HG02759 (cell line): ENCODE results near the gene MMP25.
A peak's percentile ranks its signal among the peaks of the same experiment; 100 is the strongest.

ENCODE experiments used
- ATAC-seq: cut with Tn5 transposase; IDR thresholded peaks from one replicate; pipeline ENCODE4 v1.9.1; 2021; ENCODE audit warnings: mild to moderate bottlenecking, moderate library complexity; ENCODE audit not compliant: unreplicated experiment

Gene MMP25

DNA sequence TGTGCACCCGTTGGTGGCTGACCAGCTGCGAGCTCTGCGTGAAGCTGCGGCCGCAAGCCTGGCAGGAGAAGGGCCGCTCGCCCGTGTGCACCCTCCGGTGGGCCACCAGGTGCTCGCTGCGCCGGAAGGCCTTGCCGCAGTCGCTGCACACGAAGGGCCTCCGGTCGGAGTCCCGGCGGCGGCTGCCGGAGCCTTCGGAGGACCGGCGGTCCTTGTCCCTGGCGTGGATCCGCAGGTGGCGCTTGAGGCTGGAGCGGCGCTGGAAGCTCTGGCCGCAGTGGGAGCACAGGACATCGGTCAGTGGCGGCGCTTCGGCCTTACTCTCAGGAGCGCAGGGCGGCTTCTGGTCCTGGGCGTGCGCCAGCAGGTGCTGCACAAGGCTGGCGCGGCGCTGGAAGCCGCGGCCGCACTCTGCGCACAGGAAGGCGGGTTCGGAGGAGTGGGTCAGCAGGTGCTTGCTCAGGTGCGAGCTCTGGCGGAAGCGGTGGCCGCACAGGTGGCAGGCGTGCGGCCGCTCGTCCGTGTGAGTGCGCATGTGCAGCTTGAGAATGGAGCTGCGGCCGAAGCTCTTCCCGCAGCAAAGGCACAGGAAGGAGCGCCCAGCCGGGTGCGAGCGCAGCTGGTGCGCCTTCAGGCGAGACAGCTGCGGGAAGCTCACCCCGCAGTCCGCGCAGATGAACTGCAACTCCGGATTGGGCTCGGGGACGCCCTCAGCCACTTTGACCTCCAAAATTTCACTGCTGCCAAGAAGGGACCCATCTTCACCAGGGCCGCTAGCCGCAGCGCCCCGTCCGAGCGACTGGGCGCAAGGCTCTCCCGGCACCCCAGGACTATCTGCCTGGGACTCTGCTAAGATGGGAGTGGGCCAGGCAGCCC is 43.6 kb downstream of the MMP25 start:
- ATAC-seq, result no peak

DNA sequence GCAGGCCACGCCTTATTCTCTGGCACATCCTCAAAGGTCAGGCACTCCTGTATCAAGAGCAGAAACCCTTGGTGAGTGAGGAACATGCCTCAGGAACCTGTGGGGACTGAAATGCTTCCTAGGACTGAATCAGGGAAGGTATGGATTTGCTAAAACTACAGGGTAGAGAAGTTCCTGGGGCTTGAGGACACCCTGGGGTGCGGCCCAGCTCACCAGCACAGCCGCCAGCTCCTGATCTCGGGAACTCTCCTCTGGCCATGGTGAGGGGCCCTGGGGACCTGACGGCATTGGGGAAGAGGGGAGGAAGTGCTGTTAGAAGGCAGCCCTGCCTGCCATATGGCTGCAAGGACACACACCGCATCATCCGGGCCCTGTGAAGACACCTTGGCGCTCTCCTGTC is 45.2 kb downstream of the MMP25 start:
- no peak for ATAC-seq

DNA sequence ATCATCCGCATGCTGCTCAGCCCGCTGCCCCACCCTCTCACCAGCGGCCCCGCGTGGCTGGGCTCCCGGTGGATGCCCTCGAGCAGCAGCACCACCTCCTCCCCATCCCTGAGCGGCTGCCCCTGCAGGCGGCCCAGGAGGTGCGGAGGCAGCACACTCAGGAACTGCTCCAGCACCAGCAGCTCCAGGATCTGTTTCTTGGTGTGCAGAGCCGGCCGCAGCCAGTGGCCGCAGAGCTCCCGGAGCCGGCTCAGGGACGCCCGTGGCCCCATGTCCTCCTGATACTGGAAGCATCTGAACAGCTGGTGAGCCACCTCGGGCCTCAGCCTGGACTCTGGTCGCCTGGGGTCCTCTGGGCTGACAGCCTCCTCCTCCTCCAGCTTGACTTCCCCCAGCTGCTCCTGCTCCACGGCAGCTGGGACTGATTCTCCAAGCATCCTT is 46.2 kb downstream of the MMP25 start:
- no peak for ATAC-seq

DNA sequence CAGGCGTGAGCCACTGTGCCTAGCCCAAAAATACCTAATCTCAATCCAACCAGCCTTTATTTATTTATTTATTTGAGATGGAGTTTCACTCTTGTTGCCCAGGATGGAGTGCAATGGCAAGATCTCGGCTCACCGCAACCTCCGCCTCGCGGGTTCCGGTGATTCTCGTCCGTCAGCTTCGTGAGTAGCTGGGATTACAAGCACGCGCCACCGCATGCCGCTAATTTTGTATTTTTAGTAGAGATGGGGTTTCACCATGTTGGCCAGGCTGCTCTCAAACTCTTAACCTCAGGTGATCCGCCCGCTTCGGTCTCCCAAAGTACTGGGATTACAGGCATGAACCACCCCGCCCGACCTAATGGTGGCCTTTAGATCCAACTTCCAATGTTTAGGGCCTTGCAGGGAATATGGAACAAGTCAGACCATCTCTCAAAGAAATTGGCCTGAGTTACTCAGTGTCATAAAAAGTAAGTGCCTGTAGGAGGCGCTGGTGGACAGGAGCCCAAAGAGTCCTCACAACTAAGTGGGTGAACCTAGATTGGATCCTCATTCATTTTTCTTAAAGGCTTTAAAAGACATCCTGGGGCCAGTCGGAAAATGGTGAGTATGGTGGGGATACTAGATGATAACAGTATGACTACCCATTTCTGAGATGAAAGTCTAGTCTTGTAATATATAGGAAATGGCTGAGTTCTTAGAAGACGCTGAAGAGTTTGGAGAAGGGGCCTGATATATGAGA is 48.1 kb downstream of the MMP25 start:
- no peak for ATAC-seq

GRCh38 chr16:3095869-3096268 is 49.5 kb downstream of the MMP25 start:
- ATAC-seq, result no peak

GRCh38 chr16:3096362-3096761 is 50.0 kb downstream of the MMP25 start:
- ATAC-seq, result no peak

GRCh38 chr16:3097266-3097665 is 50.9 kb downstream of the MMP25 start:
- no peak for ATAC-seq

DNA sequence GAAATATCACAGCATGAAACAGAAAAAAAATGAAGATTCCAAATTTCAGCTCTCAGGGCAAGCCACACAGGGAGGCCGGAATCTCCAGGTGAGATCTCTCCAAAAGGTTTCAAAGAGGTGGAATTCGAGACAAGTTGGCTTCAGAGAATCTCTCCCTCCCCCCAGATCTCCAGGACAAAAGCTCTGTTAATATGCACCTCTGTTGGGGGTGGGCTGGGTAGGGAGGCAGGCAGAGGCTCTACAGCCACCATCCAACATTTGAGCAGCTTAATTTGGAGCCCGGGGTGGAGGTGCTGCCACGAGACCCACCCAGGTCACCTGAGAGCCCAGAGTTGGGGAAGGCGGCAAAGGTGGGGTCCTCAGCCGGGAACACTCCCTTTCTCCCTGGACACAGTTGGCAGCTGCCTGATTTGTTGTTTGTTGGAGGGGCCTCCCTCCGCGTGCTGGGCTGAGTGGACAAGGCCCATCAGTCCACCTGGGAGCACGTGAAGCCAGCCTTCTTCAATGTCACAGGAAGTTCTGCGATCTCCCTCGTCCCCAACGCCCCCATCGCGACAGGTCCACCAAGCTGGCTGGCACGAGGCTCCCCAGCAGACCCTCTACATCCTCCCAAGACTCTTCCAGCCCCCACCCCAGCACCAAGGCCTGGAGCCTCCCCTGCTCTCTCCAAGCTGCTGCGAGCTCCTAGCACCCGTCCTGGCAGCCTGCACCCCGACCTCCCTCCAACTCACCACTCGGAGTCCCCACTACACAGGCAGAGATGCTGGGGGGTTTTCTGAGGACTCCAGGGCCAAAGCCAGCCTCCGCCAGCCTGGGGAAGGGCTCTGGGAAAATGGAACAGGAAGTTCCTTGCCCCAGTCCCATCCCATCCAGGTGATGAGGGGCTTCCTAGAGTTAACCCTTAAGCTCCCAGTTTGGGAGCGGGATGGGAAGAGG is 52.4 kb downstream of the MMP25 start, which contains the start of gene ZSCAN10:
Gene ZSCAN10 (minus strand): TSS at position 836 of the 936 bp plus-strand sequence. CDS start 6,357 bp downstream, outside the sequence.
- no peak for ATAC-seq

DNA sequence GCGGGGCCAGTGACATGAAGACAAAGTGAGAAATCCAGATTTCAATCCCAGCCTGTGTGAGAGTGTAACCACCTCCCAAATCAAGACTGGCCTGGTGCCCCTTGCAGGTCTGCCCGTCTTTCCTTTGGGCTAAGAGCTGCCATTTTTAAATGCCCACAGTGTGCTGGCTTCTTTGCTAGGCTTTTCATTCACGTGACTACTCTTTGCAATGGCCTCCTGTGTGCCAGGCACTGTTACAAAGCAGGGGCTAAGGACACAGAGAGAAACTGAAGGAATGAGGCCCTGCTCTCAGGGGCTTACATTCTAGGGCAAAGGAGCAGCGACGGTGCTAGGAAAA is 53.0 kb downstream of the MMP25 start:
- no peak for ATAC-seq

DNA sequence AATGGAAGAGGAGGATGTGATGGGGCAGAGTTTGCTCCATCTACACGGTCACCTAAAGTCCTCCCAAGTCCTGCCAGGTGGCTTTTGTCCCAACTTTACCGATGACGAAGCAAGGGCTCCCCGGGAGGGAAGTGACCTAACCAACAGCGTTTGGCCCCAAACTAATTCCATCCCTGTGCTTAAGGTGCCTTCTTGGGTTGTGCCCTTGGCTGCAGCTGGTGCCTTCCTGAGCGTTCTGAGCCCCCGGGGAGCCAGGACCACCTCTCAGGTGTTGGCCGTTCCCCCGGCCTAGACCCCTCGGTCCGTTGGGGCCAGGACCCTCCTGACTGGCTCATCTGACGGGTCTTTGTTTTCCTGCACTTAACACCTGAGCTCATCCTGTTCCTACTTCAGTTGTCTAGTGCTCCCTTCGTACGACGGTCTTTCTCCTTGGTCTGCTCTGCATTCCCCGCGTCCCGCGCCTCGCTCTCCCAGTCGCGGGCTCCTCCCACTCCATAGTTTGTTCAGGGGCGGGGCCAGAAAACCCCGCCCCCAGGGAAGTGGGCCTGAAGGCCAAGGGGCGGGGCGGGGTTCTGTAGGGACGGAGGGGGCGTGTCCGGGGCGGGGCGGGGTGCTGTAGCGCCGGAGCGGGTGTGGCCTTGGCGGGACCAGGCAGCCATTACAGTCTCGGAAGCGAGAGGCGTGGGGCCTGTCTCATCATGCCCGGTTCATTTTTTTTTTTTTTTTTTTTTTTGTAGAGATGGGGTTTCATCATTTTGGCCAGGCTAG is 53.6 kb downstream of the MMP25 start:
- ATAC-seq, result peak; percentile 69

GRCh38 chr16:3101018-3101840 is 54.9 kb downstream of the MMP25 start:
- ATAC-seq, result no peak

GRCh38 chr16:3101841-3102470 is 55.6 kb downstream of the MMP25 start:
- no peak for ATAC-seq

- peak; percentile 87 for ATAC-seq
Measured at GRCh38 chr16:3106205-3106928, 60.0 kb downstream of the MMP25 start.
